H1 (cell line): ENCODE data around the gene TANC1.

ENCODE experiments used
- BRCA1 ChIP-seq: IDR thresholded peaks from 2 replicates; pipeline ENCODE4 v1.6.1; 2012; ENCODE audit warnings: low read depth, low read length, improper control_type of control experiment
- CEBPB ChIP-seq: IDR thresholded peaks from 2 replicates; pipeline ENCODE4 v1.6.1; 2012; ENCODE audit warnings: low read depth, low read length
- CHD2 ChIP-seq: IDR thresholded peaks from 2 replicates; pipeline ENCODE4 v1.6.1; 2012; ENCODE audit warnings: low read length, improper control_type of control experiment
- GABPA ChIP-seq: IDR thresholded peaks from 2 replicates; pipeline ENCODE4 v1.6.1; 2011; ENCODE audit warnings: mild to moderate bottlenecking, low read length, moderate library complexity, borderline replicate concordance; ENCODE audit not compliant: insufficient read depth
- POLR2A ChIP-seq, 2 experiments: IDR thresholded peaks; 1 replicate in 1 of 2; 2 replicates in 1 of 2; pipeline ENCODE4 v1.6.1; 2011; ENCODE audit warnings: low read depth in 2 of 2, low read length in 2 of 2, mild to moderate bottlenecking in 2 of 2; ENCODE audit errors: control extremely low read depth in 1 of 2
- POLR2AphosphoS5 ChIP-seq: IDR thresholded peaks from 2 replicates; pipeline ENCODE4 v1.6.1; 2011; ENCODE audit warnings: low read depth, low read length
- RXRA ChIP-seq: IDR thresholded peaks from 2 replicates; pipeline ENCODE4 v1.6.1; 2011; ENCODE audit warnings: low read depth, mild to moderate bottlenecking, low read length, moderate library complexity; ENCODE audit not compliant: insufficient read depth
- TAF7 ChIP-seq: optimal IDR thresholded peaks from 2 replicates; pipeline ENCODE3; 2011; ENCODE audit warnings: low read depth, mild to moderate bottlenecking, inconsistent platforms, low read length, moderate library complexity, borderline replicate concordance
- TEAD4 ChIP-seq: IDR thresholded peaks from 2 replicates; pipeline ENCODE4 v1.6.1; 2012; ENCODE audit warnings: low read depth, low read length, inconsistent platforms, mixed read lengths
- ZNF274 ChIP-seq: IDR thresholded peaks from 2 replicates; pipeline ENCODE4 v1.7.0; 2012; ENCODE audit warnings: low read length, borderline replicate concordance; ENCODE audit errors: extremely low read depth
- TF ChIP-seq, protein P1 (sequence below), 3 experiments: IDR thresholded peaks; 1 replicate in 2 of 3; 2 replicates in 1 of 3; pipeline versions ENCODE4 v1.5.1 to v1.6.1; 2011; ENCODE audit warnings: low read length in 3 of 3, mild to moderate bottlenecking in 3 of 3, inconsistent platforms in 2 of 3, low read depth in 1 of 3, moderate library complexity in 1 of 3; ENCODE audit not compliant: insufficient read depth in 1 of 3; ENCODE audit errors: control extremely low read depth in 1 of 3
- TF ChIP-seq, protein P2 (sequence below): IDR thresholded peaks from 2 replicates; pipeline ENCODE4 v1.6.1; 2011; ENCODE audit warnings: low read depth, mild to moderate bottlenecking, low read length; ENCODE audit not compliant: insufficient read depth

DNA sequence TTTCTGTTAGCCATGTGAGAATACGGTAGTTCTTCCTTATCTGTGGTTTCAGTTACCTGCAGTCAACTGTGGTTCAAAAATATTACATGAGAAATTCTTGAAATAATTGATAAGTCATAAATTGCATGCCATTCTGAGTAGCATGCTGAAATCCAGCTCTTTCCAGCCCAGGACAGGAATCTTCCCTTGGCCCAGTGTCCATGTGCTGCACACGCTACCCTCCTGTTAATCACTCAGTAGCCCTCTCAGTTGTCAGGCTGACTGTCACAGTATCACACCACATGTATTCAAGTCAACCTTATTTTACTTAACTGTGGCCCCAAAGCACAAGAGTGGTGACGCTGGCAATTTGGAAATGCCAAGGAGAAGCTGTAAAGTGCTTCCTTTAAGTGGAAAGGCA lies 141.1 kb downstream of the TANC1 start:
- TF ChIP-seq POLR2A (IDR thresholded peaks at IDR 0.05; ENCODE audit: control extremely low read depth in 1 of 2, low read depth in 2 of 2, low read length in 2 of 2) = no peak
- no peak for TF ChIP-seq RXRA
- TF ChIP-seq BRCA1 = no peak
- no peak for TF ChIP-seq GABPA
- TF ChIP-seq, protein P1, sequence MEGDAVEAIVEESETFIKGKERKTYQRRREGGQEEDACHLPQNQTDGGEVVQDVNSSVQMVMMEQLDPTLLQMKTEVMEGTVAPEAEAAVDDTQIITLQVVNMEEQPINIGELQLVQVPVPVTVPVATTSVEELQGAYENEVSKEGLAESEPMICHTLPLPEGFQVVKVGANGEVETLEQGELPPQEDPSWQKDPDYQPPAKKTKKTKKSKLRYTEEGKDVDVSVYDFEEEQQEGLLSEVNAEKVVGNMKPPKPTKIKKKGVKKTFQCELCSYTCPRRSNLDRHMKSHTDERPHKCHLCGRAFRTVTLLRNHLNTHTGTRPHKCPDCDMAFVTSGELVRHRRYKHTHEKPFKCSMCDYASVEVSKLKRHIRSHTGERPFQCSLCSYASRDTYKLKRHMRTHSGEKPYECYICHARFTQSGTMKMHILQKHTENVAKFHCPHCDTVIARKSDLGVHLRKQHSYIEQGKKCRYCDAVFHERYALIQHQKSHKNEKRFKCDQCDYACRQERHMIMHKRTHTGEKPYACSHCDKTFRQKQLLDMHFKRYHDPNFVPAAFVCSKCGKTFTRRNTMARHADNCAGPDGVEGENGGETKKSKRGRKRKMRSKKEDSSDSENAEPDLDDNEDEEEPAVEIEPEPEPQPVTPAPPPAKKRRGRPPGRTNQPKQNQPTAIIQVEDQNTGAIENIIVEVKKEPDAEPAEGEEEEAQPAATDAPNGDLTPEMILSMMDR (IDR thresholded peaks at IDR 0.05; ENCODE audit: control extremely low read depth in 1 of 3, insufficient read depth in 1 of 3, low read depth in 1 of 3, low read length in 3 of 3) = no peak
- TF ChIP-seq TAF7 = no peak
- no peak for TF ChIP-seq POLR2AphosphoS5
- no peak for TF ChIP-seq TEAD4
- TF ChIP-seq CEBPB = no peak
- TF ChIP-seq ZNF274 = no peak
- TF ChIP-seq, protein P2, sequence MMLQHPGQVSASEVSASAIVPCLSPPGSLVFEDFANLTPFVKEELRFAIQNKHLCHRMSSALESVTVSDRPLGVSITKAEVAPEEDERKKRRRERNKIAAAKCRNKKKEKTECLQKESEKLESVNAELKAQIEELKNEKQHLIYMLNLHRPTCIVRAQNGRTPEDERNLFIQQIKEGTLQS = no peak
- no peak for TF ChIP-seq CHD2
